Lung (tissue), 12 donors: ENCODE measurements around the gene GAGE12J. TPM values are rescaled to one million over a fixed set of nuclear protein-coding genes. Genes with fewer than 3 reads are reported as not detected.
"Not testable (repeated sequence)": the region's sequence is repeated elsewhere in the genome, so short reads cannot be mapped to it uniquely, and the experiment has no call there.

Experiments used
- ATAC-seq: fragments of 200-7000 bp; cut with Tn5 transposase; one replicate; pipeline ENCODE4 v1.9.1; 2020; ENCODE audit warnings: moderate number of reproducible peaks; ENCODE audit not compliant: insufficient read depth, low FRiP score
- DNase-seq, 3 donors: peaks; one replicate each; pipeline ENCODE4 v3.0.0-alpha.2; 2013 to 2017
- H3K27ac ChIP-seq, 2 donors: one replicate each; pipeline ENCODE4 v1.5.1; 2013; ENCODE audit warnings: mild to moderate bottlenecking in 2 of 2, moderate library complexity in 2 of 2, control low read depth in 1 of 2, inconsistent platforms in 1 of 2, low read depth in 1 of 2, low read length in 1 of 2
- H3K27me3 ChIP-seq, 3 donors: one replicate each; pipeline ENCODE4 v1.5.1; 2013; ENCODE audit warnings: low read length in 2 of 3; ENCODE audit not compliant: control insufficient read depth in 3 of 3, insufficient read depth in 3 of 3
- H3K36me3 ChIP-seq, 4 donors: one replicate each; pipeline ENCODE4 v1.5.1; 2013; ENCODE audit warnings: low read length in 4 of 4, mild to moderate bottlenecking in 1 of 4, moderate library complexity in 1 of 4; ENCODE audit not compliant: control insufficient read depth in 4 of 4, insufficient read depth in 4 of 4
- H3K4me1 ChIP-seq, 5 donors: one replicate each; pipeline ENCODE4 v1.5.1; 2013; ENCODE audit warnings: low read length in 5 of 5, mild to moderate bottlenecking in 2 of 5, moderate library complexity in 1 of 5; ENCODE audit not compliant: control insufficient read depth in 5 of 5, insufficient read depth in 5 of 5
- H3K4me3 ChIP-seq: one replicate; pipeline ENCODE4 v1.5.1; 2013; ENCODE audit warnings: mild to moderate bottlenecking, control low read depth, moderate library complexity
- H3K9ac ChIP-seq, 2 donors: one replicate each; pipeline ENCODE4 v1.5.1; 2013; ENCODE audit warnings: low read length in 2 of 2, control low read depth in 1 of 2; ENCODE audit not compliant: insufficient read depth in 1 of 2
- H3K9me3 ChIP-seq, 4 donors: one replicate each; pipeline ENCODE4 v1.5.1; 2013; ENCODE audit warnings: low read length in 3 of 4, mild to moderate bottlenecking in 1 of 4, moderate library complexity in 1 of 4; ENCODE audit not compliant: control insufficient read depth in 4 of 4, insufficient read depth in 3 of 4
- WGBS, 2 donors: extraction: QIAGEN DNeasy Blood & Tissue Kit; methylation state at CpG; one replicate each; pipeline ENCODE4 v1.1.7; 2013; 5-methylcytosine and 5-hydroxymethylcytosine counted together
- polyA plus RNA-seq, 2 donors: library from polyadenylated mRNA; stranded (reverse); fragments of 200-250 nt; gene quantifications; one replicate each; pipeline ENCODE4 v1.2.1, GENCODE V29; 2013
- total RNA-seq, 2 donors: library from RNA; depleted of rRNA in 1 of 2; stranded (reverse); fragments of >200 nt in 1 of 2; gene quantifications; one replicate each; pipeline ENCODE4 v1.2.1, GENCODE V29; 2014 to 2021
- TF ChIP-seq, protein P1 (sequence below): IDR thresholded peaks from 2 replicates; pipeline ENCODE4 v1.5.1; 2012; ENCODE audit warnings: mild to moderate bottlenecking; ENCODE audit errors: control extremely low read depth, extremely low read depth
- donor health status: control.
- donor health status: control.
- donor health status: Bipolar disorder and iron deficiency.
- donor health status: healthy.
- donor health status: DM: yes; HTN: yes; CAD: no.

Gene GAGE12J
- total and polyA plus RNA-seq, 4 donors, result not detected

DNA sequence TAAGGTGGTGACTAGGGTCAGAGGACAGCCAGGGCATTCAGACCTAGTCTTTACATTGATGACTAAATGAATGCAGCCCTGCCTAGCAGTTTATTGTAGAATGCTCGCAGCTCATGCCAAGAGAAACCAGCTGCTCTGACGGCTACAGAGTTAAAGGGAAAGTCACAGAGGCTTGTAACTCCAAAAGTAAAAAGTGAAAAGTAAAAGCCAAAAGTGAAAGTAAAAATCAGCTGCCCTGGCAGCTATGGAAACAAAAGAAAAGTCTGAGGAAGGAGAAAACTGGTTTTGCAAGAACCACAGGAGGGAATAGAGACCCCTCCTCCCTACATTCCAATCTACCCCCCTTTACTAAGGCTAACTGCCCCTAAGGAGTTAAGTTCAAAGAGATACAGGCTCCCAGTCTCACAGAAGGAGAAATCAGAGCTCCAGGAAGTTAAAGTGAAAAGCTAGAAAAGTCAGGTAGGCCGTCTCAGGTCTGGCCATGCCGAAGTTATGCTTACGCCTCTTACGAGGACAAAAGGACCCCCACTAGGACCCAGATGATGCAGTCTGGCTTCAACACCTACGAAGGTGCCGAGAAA is 12.3 kb upstream of the GAGE12J start:
- Histone ChIP-seq H3K9me3 (no peaks in the 10 kb centered on the region), H3K36me3 (no peaks in the 10 kb centered on the region), H3K9ac (peak overlapping the region in 1 of 2 donors; percentile 67), H3K27ac (peak overlapping the region; percentile 14 to 74), H3K4me1 (peaks cover 0 to 2% (median 0%) of the 10 kb centered on the region in 5 donors), H3K4me3 (no peak overlapping the region), H3K27me3 (peaks cover 0 to 3% (median 0%) of the 10 kb centered on the region in 3 donors)
- WGBS, 2 donors, result 6 to 29% methylated on average over 8 of the region's 8 CpGs
- peak; percentile 40 to 78 (median 71) for DNase-seq
- ATAC-seq, result no peak
- TF ChIP-seq, protein P1, sequence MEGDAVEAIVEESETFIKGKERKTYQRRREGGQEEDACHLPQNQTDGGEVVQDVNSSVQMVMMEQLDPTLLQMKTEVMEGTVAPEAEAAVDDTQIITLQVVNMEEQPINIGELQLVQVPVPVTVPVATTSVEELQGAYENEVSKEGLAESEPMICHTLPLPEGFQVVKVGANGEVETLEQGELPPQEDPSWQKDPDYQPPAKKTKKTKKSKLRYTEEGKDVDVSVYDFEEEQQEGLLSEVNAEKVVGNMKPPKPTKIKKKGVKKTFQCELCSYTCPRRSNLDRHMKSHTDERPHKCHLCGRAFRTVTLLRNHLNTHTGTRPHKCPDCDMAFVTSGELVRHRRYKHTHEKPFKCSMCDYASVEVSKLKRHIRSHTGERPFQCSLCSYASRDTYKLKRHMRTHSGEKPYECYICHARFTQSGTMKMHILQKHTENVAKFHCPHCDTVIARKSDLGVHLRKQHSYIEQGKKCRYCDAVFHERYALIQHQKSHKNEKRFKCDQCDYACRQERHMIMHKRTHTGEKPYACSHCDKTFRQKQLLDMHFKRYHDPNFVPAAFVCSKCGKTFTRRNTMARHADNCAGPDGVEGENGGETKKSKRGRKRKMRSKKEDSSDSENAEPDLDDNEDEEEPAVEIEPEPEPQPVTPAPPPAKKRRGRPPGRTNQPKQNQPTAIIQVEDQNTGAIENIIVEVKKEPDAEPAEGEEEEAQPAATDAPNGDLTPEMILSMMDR, result no peak

DNA sequence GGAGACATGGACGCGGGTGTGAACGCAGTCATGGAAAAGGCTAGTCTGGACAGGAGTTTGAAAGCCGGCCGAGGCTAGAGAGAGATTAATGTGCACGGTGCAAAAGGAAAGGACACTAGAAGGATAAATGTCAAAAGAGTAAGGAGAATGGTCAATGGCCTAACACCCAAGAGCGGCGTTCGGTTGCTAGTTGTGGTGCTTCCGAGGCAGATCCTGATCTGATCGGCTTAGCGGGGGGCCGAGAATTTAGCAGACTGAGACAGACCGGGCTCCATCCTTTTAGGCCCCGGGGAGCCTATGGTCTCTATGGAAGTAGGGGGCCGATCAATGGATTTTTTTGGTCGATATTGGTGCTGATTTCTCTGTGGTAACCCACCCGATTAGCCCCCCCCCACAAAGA is 11.5 kb upstream of the GAGE12J start:
- Histone ChIP-seq H3K27ac (no peak overlapping the region), H3K9ac (no peak overlapping the region), H3K4me3 (no peak overlapping the region), H3K4me1 (peaks cover 0 to 2% (median 0%) of the 10 kb centered on the region in 5 donors), H3K9me3 (no peaks in the 10 kb centered on the region), H3K27me3 (peaks cover 0 to 3% (median 0%) of the 10 kb centered on the region in 3 donors), H3K36me3 (no peaks in the 10 kb centered on the region)
- 83% methylated on average over 17 to 18 of the region's 18 CpGs for WGBS, 2 donors
- ATAC-seq, result no peak
- no peak for DNase-seq
- TF ChIP-seq, protein P1, result no peak

DNA sequence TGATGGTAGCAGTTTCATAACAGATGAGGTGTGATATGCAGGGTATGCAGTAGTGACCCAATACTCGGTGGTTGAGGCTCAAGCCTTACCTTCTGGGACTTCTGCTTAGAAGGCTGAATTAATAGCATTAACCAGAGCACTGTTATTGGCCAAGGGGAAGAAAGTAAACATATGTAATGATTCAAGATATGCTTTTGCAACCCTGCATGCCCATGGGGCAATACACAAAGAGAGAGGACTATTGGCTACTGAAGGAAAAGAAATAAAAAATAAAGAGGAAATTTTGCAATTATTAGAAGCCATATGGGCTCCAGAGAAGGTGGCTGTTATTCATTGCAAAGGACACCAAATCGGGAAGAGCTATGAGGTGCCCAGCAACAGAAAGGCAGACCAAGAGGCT is 9.7 kb upstream of the GAGE12J start:
- Histone ChIP-seq H3K9me3 (no peaks in the 10 kb centered on the region), H3K27me3 (peaks cover 0 to 3% (median 0%) of the 10 kb centered on the region in 3 donors), H3K9ac (no peak overlapping the region), H3K4me1 (peaks cover 0 to 2% (median 0%) of the 10 kb centered on the region in 5 donors), H3K4me3 (no peak overlapping the region), H3K27ac (no peak overlapping the region), H3K36me3 (no peaks in the 10 kb centered on the region)
- no peak for ATAC-seq
- no peak for DNase-seq
- WGBS, 2 donors, result 18 to 56% methylated on average over 2 of the region's 2 CpGs
- TF ChIP-seq, protein P1, result no peak

DNA sequence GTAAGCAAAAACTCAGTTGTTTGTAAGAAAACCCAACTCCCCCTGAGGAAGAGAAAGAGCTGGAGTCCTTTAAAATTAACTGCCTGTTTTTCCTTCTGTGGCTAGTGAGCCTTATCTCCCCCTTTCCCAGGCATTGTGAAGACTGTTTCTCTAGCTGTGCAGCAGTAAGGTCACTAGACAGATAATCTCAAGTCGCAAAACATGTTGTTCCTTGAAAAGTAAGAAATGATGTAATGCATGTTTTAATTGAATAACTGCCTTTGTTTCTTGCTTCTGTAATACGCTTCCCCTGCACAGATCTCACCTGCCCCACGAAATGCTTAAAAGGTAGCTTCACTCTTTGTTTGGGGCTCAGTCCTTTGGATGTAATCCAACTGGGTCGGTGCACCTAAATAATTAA is 5.8 kb upstream of the GAGE12J start:
- H3K27ac ChIP-seq, result no peak overlapping the region
- WGBS, 2 donors, result 60 to 82% methylated on average over 4 of the region's 4 CpGs
- H3K36me3 ChIP-seq, result no peaks in the 10 kb centered on the region
- no peaks in the 10 kb centered on the region for H3K4me1 ChIP-seq
- no peak for DNase-seq
- TF ChIP-seq, protein P1, result no peak
- no peak for ATAC-seq
- peaks cover 0 to 3% (median 0%) of the 10 kb centered on the region in 3 donors for H3K27me3 ChIP-seq
- no peak overlapping the region for H3K4me3 ChIP-seq
- no peaks in the 10 kb centered on the region for H3K9me3 ChIP-seq
- H3K9ac ChIP-seq, result no peak overlapping the region

DNA sequence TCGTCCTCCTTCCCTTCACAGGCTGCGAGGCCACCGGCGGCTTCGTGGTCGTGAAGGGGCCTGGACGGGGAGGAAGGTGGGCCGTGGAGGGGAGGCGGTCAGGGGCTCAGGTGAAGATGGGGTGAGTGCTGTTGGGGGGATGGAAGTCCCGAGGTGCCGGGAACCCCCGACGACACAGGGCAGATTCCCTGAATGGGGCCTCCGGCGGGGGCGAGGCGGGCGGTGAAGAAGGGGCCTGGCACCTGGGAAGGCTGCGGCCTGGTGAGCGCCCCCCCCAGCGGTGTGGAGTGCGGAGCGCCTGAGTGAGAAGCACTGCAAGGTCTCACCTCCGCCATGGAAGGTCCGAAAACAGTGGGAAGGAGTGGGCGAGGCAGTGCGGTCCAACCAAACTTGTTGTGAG is 429 bp downstream of the GAGE12J start:
- not testable (repeated sequence) for H3K9ac ChIP-seq, H3K27me3 ChIP-seq, H3K9me3 ChIP-seq, ATAC-seq, H3K4me3 ChIP-seq, H3K36me3 ChIP-seq, H3K4me1 ChIP-seq, H3K27ac ChIP-seq, DNase-seq
- WGBS, 2 donors, result no CpG with 5 or more reads among the region's 27 CpGs
